Measurements from ENCODE around the gene WWTR1.

The WWTR1 gene

GRCh38 chr3:149560001-149560400, 97.8 kb downstream of the WWTR1 start:
- DNase-seq: no peak

- DNase-seq: no peak
These were observed 98.3 kb downstream of the WWTR1 start for GRCh38 chr3:149559525-149559924.

GRCh38 chr3:149555927-149556326, 101.9 kb downstream of the WWTR1 start:
- no peak for DNase-seq

- no peak for DNase-seq
These were observed 103.0 kb downstream of the WWTR1 start for GRCh38 chr3:149554826-149555225.

- DNase-seq: no peak
These were observed 103.9 kb downstream of the WWTR1 start for GRCh38 chr3:149553781-149554451.

- no peak for DNase-seq
These were observed 105.1 kb downstream of the WWTR1 start for GRCh38 chr3:149552700-149553099.

GRCh38 chr3:149551500-149551899, 106.3 kb downstream of the WWTR1 start:
- DNase-seq: no peak

GRCh38 chr3:149548669-149549065, 109.2 kb downstream of the WWTR1 start:
- no peak for DNase-seq

- no peak for DNase-seq
These were observed 109.7 kb downstream of the WWTR1 start for GRCh38 chr3:149547954-149548668.

- no peak for DNase-seq
These were observed 110.4 kb downstream of the WWTR1 start for GRCh38 chr3:149547413-149547812.

GRCh38 chr3:149545049-149545448, 112.8 kb downstream of the WWTR1 start:
- no peak for DNase-seq

GRCh38 chr3:149542375-149543312, 115.2 kb downstream of the WWTR1 start:
- DNase-seq: no peak

GRCh38 chr3:149541091-149541491, 116.7 kb downstream of the WWTR1 start:
- DNase-seq: no peak

- no peak for DNase-seq
These were observed 119.5 kb downstream of the WWTR1 start for GRCh38 chr3:149538371-149538770.

GRCh38 chr3:149536429-149536828, 121.4 kb downstream of the WWTR1 start:
- DNase-seq: no peak

GRCh38 chr3:149535333-149535685, 122.5 kb downstream of the WWTR1 start:
- no peak for DNase-seq

- no peak for DNase-seq
These were observed 123.0 kb downstream of the WWTR1 start for GRCh38 chr3:149534671-149535332.

GRCh38 chr3:149534082-149534481, 123.7 kb downstream of the WWTR1 start:
- DNase-seq: no peak

GRCh38 chr3:149532489-149533180, 125.2 kb downstream of the WWTR1 start:
- DNase-seq: no peak

GRCh38 chr3:149529099-149529498, 128.7 kb downstream of the WWTR1 start:
- DNase-seq: no peak

GRCh38 chr3:149528340-149528650, 129.5 kb downstream of the WWTR1 start:
- no peak for DNase-seq

- no peak for DNase-seq
These were observed 130.1 kb downstream of the WWTR1 start for GRCh38 chr3:149527531-149528339.
